AG08395 (cell line): Measurements from ENCODE around the gene ZDHHC16.
"Not testable (repeated sequence)": the region's sequence is repeated elsewhere in the genome, so short reads cannot be mapped to it uniquely, and the experiment has no call there.

Source experiments
- DNase-seq: peaks from one replicate; pipeline ENCODE4 v3.0.0; 2012; ENCODE audit warnings: mixed read lengths, low spot score

ZDHHC16 gene

DNA sequence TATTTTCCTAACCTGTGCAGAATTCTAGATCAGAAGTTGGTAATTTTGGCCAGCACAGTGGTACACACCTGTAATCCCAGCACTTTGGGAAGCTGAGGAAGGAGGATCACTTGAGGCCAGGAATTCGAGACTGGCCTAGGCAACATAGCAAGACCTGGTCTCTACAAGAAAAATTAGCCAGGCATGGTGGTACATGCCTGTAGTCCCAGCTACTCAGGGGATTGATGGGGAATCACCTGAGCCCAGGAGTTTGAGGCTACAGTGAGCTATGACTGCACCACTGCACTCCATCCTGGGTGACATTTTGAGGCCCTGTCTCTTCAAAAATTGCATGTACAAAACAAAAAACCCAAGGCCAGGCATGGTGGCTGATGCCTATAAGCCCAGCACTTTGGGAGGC lies 11.4 kb upstream of the ZDHHC16 start:
- no peak for DNase-seq

DNA sequence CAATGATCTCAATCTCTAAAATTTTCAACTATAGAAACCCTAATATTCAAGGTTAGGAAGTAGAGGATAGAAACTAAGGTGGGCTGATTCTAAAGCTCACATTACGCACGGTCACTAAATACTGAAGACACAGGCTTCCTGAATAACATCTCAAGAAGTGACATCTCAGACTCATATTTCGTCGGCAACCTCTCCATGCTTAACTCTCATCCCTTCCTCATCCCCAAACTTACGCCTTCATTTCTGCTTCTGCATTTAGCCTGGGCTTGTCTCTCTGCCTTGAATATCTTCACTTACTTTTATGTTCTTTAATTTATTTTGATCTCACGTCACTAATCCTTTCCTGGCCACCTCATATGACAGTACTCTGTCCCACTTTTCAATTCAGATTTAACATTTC lies 10.8 kb upstream of the ZDHHC16 start:
- DNase-seq, result no peak

DNA sequence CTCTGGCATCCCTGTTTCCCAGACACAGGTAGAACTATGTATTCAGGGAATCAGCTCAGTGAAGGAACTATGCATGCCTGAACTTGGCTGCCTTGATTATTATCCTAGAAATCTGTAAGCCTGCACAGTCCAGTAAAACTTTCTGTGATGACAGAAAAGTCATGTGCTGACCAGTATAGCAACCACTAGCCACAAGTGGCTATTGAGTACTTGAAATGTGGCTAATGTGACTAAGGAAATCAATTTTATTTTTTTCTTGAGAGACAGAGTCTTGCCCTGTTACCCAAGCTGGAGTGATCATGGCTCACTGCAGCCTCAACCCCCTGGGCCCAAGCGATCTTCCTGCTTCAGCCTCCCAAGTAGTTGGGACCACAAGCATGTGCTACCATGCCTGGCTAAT lies 3.7 kb upstream of the ZDHHC16 start:
- no peak for DNase-seq

DNA sequence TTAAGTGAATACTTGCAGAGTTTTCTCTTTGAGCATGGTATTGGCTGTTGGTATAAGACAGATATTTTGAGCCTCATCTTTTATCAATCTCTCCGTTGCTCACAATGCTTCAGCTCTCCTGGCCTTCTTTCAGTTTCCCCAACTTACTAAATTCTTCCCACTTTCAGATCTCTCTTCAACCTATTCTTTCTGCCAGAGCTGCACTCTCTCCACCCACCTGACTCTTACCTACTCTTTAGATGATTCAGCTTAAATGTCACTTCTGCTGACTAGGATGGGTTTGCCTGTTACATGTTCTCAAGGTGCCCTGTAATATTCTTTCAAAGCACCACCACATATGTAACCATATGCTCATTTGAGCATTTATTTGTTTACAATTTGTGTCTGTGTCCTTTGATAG lies 1.8 kb upstream of the ZDHHC16 start:
- DNase-seq, result no peak

DNA sequence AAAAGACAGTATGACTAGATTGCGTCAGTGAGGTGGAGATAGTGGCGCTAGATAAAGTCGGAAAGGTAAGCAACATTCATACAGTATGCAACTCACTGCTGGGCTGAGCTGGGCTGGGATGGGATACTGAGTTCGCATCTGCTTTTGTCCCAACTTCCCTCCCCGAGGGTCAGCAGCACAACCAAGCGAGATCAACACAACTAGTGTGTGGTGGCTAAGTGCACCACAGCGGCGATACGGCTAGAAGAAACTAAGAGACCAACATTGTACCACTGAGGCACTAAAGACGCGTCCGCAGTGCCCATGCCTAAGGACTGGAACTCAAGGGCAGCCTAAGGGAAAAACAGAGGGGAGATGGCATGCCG lies 636 bp upstream of the ZDHHC16 start:
- no peak for DNase-seq

DNA sequence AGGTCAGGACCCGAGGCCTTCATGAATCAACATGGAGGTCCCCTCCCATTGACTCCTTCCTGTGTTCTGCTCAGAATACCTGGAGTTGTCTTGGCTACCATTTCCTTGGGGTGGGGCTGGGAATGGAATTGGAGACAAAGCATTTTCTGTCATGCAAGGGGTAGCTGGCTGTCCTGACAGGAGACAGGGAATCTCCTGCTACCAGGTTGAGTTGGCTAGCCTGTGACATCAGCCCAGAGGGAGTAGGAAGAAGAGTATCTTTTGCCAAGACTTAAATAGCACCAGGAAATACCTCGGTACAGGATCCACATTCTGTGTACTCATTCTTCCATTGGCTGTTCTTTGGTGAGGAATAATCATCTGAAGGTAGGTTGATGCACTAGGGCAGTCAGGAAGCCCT lies 4.9 kb downstream of the ZDHHC16 start:
- no peak for DNase-seq

DNA sequence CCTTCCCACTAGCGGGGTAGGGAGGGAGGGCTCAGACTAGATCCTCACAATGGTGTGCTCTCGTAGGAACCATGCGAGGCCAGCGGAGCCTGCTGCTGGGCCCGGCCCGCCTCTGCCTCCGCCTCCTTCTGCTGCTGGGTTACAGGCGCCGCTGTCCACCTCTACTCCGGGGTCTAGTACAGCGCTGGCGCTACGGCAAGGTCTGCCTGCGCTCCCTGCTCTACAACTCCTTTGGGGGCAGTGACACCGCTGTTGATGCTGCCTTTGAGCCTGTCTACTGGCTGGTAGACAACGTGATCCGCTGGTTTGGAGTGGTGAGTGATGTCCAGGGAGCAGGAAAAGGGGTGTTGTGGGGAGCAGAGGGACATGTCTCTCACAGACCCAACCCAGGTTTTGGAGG lies 5.6 kb downstream of the ZDHHC16 start:
- no peak for DNase-seq

DNA sequence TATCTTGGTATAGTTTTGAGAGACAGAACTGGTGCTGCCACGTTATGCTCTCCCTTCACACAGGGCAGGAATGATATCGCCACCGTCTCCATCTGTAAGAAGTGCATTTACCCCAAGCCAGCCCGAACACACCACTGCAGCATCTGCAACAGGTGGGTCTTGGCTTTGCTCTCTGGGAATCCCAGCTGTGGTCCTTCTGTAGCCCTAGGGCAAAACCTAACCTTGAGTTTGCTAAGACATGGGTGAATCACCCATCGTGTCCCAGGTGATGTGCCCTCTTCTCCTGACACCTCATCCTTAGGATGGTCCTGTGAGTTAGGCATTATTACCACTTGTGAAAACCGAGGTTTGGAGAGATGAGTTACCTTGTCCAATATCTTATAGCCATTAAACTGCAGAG lies 6.4 kb downstream of the ZDHHC16 start:
- no peak for DNase-seq

DNA sequence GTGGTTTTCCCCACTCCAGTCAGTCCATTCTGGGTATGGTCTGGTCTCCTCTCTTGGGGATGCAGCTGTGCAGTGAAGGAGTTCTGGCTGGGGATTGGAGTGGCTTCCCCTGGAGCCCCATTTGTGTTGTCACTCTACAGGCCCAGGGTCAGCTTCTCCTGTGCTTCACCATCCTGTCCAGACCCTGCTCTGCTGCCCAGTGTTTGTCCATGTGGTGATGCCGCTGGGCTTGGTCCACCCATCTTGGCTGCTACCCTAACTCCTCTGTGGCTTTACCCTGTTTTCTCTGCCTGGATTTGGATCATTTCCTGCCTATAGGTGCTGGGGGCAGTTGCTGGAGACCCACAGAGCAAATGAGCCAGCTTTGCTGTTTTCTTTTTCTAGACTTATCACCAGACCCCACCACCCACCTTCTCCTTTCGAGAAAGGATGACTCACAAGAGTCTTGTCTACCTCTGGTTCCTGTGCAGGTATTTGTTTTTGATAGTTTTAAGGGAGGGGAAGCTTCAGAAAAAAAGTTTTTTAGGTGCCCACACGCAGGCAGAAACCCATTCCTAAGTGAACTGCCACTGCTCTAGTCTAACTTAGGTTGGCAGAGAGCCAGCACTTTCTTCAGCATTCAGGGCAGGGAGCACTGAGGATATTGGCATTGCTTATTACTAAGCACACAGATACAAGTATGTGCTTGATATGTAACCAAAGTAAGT lies 8.5 kb downstream of the ZDHHC16 start:
- DNase-seq, result no peak

DNA sequence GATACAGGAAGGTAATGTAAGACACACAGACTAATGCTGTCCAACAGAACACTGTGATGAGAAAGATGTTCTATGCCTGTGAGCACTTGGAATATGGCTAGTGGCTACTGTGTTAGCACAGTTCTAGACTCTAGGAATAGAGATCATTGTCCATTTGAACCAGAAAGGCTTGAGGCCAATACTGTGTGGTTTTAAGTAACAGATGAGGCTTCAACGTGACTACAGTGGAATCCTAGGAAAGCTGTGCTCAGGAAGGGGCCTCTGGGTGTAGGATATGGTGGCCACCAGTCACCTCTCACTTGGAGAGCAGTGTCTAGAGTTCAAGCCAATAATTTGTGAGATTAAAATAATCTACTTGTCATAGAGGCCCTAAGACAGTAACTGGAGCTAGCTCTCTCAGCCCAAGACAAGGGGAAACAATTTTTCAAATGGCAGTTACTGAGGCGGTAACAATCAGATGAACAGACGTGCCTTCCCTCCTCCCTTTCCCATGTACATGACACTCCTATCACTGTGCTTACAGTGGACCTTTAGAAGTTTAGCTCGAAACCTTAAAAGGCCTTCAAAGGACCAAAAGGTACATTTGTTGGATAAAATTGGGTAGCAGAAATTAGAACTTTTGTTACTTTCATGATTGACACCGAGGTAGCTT lies 10.2 kb downstream of the ZDHHC16 start:
- DNase-seq, result no peak

DNA sequence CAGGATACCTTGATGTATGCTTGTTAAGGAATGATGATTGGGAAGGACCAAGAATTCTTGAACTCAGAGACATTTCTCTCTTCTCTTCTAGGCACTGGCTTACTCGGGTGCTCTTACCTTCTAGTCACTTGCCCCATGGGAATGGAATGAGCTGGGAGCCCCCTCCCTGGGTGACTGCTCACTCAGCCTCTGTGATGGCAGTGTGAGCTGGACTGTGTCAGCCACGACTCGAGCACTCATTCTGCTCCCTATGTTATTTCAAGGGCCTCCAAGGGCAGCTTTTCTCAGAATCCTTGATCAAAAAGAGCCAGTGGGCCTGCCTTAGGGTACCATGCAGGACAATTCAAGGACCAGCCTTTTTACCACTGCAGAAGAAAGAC lies 10.7 kb downstream of the ZDHHC16 start:
- no peak for DNase-seq

DNA sequence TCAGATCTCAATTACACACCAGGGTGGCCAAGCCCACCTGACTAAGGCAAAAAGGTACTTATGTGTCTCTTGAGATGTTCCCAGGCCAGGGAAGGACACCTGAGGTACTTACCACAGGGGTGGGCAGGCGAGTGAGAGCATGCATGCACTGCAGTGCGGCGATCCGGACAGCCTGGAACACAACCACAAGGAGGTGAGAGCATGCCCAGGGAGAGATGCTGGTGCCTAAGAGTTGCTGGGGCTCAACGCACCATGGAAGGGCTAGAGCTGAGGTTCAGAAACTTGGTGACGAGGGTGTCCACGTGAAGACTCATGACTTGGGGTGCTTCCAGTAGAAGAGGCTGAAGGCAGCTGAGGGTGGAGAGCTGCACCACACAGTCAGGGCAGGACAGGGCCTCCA lies 13.1 kb downstream of the ZDHHC16 start:
- no peak for DNase-seq

DNA sequence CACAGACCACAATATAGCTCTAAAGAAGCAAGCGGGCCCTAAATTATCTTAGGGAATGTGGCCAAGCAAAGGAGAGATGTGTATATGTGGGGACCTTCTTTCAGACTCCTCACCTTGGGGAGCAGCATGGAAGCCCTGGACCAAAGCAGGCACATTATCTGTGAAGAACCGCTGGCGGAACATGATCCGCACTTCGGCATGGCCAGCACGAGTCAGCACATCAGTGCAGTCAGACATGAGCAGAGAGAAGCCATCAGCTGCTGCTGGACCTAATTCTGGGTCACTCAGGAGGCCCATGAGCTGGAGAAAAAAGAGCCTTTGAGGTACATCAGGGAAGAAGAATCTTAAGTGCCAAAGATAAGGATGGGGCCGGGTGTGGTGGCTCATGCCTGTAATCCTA lies 14.0 kb downstream of the ZDHHC16 start:
- DNase-seq, result no peak

DNA sequence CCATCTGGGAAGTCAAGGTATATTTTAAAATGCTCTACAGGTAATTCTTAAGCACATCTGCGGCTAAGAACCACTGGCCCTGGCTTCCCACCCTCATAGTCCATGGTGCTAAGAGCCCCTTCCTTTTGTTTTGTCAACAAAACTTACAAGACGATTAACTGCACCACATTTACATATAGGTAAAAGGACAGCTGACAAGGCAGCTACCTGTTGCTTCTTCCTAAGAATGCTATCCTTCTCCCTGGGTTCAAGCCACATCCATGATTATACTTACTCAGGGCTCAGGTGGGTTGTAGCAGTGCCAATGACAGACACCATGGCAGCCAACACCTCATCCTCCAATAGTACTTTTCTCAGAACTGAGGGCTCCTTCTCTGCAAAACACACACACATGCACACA lies 16.3 kb downstream of the ZDHHC16 start:
- DNase-seq, result no peak

DNA sequence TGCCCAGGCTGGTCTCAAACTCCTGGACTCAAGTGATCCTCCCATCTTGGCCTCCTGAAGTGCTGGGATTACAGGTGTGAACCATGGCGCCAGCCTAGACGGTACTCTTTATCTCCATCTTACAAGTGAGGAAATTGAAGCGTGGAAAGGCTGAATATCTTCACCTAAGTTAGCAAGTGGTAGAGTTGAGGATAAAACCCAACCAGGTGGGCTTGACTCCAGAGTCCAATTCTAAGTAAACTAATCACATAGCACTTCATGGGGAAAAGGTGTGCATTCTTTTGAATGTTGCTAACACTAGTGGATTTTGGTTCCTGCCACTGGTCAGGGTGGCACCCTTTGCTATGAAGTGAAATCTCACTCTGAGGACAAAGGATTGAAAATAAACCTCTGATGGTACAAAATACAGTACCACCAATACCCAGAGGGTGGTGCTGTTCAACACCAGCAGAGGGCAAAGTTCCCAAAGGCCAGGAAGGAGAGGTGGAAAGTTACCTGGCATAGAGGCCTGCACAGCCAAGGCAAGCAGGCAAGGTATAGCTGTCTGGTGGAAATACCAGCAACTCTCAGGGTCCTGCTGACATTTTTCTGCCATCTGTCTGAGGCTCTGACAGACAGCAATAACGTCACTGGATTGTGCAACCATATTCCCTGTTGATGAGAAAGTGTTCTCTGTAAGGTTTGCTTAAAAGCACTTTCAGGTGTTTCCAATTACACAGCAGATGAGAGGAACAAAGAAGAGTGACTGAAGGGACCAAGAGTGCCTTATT lies 17.6 kb downstream of the ZDHHC16 start:
- peak; percentile 67 for DNase-seq

DNA sequence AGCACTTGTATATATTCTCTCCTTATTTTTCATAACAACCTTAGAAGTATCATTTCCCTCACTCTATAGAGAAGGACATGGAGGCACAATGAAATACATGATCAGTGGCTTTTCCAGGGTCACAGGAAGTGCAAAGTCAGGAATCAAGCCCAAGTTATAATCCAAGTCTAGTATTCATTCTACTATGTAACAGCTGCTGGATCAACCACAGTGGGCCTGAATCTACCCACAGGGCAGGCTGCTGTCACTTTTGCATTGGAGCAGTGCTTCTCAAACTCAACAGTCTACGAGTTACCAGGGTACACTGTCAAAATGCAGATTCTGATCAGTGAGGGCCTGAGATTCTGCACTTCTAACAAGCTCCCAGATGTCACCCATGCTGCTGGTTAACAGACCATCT lies 18.3 kb downstream of the ZDHHC16 start:
- DNase-seq, result no peak

DNA sequence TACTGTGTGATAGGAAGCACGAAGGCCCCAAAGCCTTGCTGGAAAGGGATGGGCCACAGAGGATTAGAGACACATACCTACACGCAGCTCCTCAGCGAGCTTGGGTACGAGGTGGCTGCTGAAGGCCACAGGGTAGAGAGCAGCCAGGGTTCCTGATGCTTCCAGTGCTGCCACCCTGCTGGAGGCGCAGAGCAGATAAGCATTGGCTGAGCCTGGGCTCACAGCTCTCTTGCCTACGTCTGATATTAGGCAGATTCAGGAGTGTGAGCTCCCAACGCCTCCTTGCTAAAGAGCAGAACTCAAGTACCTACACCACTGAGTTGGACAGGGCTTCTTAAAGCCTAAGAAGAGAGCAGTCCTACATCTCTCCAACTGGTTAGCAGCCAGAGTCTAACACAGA lies 20.0 kb downstream of the ZDHHC16 start:
- no peak for DNase-seq

DNA sequence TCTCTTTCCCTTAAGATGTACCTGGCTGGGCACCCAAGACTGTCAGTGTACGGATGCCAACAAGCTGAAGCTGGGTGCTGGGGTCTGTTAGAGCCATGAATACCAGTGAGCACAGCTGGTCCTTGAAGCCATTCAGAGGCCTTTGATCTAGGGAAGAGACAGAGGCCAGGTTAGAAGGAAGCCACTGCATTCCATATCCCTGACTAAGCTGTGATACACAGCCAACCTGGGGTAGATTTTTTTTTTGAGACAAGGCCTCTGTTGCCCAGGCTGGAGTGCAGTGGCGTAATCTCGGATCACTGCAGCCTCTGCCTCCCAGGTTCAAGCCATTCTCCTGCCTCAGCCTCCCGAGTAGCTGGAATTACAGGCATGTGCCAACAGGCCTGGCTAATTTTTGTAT lies 20.8 kb downstream of the ZDHHC16 start:
- DNase-seq, result no peak

DNA sequence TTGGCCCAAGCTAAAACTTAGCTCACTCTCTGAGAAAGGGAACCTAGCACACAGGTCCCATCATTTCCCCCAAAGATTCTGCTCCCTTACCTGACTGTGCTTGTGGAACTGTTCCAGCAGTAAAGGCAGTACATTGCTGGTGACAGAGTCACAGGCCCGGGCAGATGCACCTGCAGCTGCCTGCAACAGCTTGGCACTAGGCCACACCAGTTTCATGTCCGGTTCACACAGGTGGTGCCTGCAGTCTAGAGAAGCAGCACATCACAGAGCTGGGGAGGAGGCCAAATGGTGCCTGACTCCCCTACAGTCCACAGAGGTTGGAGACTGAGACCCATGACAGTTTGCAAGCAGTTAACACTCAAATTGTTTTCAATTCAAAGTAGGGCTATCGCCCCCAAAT lies 22.2 kb downstream of the ZDHHC16 start:
- DNase-seq, result no peak

DNA sequence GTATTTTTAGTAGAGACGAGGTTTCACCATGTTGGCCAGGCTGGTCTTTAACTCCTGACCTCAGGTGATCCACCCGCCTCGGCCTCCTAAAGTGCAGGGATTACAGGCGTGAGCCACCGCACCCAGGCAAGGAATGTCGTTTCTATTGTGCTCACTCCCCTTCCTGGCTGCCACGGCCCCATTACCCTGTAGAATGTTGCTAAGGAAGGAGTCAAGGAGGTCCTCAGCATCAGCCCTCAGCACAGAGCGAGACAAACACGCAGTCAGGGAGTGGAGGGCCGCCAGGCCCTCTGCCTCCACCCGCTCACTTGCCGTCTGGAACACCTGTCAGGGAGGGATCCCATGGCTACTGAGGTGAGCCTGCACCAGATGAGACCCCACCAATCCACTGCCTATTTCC lies 22.8 kb downstream of the ZDHHC16 start:
- not testable (repeated sequence) for DNase-seq

DNA sequence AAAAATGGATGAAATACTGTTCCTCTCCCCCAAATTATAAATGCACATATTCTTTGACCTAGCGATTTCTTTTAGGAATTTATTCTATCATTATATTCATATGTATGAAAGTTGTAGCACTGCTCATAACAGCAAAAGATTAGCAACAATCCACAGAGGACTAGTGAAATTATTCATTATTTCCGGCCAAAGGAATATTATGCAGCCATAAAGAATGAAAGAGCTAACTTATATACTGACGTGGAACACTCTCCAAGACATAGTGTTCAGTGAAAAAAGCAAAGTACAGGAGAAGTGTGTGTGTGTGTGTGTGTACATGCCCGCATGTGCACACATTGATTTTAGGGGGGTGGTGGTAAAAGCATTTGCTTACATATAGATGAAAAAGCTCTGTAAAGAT lies 28.9 kb downstream of the ZDHHC16 start:
- no peak for DNase-seq

DNA sequence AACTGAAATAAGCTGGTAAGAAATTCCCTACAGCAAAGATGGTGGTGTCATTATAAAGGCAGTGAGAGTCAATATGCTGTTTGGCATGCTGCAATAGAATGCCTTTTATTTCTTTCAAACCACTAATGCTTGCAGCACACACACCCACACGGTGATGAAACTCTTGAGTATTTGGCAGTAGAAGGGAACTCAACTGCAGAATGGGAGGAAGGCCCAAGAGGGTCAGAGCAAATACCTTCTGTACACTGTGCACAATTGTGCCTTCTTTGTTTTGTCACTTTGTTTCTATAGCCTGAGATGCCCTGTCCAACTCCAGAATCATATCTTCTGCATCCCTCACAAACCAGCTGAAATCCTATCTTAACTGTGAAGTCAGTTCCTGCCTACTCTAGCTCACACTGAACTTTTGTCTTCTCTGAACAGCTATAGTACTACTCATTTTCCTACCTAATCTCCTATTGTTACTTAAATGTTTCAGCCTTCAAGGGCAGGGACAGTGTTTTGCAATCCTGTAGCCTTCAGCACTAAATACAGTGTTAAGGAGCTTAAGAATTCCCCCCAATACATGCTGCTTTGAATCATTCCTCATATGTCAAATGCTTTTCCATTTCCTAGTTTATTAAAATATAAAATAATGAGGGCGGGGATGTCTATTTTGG lies 30.1 kb downstream of the ZDHHC16 start:
- peak; percentile 75 for DNase-seq

DNA sequence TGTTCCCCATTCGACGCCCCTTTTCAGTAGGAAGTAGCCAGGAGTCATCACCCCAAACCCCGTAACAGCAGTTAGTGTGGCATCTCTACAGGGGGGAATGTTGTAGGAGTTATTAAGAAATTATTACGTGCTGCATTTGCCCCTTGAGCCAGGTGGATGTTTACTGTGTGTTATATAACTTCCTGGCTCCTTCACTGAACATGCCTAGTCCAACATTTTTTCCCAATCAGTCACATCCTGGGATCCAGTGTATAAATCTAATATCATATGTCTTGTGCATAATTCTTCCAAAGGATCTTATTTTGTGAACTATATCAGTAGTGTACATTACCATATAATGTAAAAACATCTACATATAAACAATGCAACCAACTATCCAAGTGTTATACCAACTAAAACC lies 33.4 kb downstream of the ZDHHC16 start:
- DNase-seq, result not testable (repeated sequence)
